ENCODE data around the gene LOXHD1.

The LOXHD1 gene

GRCh38 chr18:46629361-46629760 is 27.7 kb downstream of the LOXHD1 start:
- no peak for DNase-seq (ENCODE audit: low read depth)

- no peak for DNase-seq (ENCODE audit: low read depth)
Observed at GRCh38 chr18:46628206-46628605, 28.8 kb downstream of the LOXHD1 start.

GRCh38 chr18:46627136-46627535 is 29.9 kb downstream of the LOXHD1 start:
- no peak for DNase-seq (ENCODE audit: low read depth)

- DNase-seq (ENCODE audit: low read depth): no peak
Observed at GRCh38 chr18:46625069-46625468, 32.0 kb downstream of the LOXHD1 start.

DNA sequence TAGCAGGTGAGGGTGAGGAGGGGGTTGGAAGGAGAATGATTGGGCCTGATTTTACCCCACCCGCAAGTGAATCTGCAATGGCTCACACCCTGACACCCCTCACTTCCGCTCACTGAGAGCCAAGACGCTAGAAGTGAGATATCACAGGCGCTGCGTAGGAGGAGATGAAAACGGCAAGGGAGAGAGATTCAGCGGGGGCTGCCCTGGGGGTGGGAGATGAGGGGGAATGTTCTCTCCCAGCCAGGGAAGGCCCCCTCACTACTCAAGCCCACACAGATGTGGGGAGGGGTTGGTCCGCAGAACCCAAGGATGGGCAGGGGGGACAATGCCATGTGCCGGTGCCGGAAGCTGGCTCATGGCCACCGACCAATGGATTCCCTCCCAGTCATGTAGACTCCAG is 32.9 kb downstream of the LOXHD1 start:
- no peak for DNase-seq (ENCODE audit: low read depth)

GRCh38 chr18:46623541-46623940 is 33.5 kb downstream of the LOXHD1 start:
- no peak for DNase-seq (ENCODE audit: low read depth)

- no peak for DNase-seq (ENCODE audit: low read depth)
Observed at GRCh38 chr18:46622999-46623398, 34.0 kb downstream of the LOXHD1 start.

DNA sequence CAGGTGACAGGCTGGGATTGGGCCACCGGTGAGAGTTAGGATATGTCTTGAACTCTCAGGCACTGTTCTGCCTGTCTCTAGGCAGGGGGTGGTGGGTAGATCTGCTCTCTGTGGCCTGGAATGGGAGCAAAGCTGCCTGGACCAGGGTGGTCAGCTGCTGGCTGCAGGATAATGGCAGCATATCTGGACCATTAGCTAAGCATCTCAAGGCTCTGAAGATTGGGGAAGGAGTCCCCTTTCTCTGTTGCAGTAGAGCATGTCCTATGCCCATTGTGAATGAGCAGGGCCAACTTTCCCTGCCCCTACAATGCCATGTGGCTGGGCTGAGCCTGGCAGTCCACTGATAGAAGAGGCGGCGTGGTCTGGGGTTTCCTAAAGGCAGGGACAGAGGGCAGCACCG is 34.6 kb downstream of the LOXHD1 start:
- DNase-seq (ENCODE audit: low read depth): no peak

- no peak for DNase-seq (ENCODE audit: low read depth)
Observed at GRCh38 chr18:46621871-46622270, 35.1 kb downstream of the LOXHD1 start.

GRCh38 chr18:46621111-46621766 is 35.8 kb downstream of the LOXHD1 start:
- DNase-seq (ENCODE audit: low read depth): no peak

DNA sequence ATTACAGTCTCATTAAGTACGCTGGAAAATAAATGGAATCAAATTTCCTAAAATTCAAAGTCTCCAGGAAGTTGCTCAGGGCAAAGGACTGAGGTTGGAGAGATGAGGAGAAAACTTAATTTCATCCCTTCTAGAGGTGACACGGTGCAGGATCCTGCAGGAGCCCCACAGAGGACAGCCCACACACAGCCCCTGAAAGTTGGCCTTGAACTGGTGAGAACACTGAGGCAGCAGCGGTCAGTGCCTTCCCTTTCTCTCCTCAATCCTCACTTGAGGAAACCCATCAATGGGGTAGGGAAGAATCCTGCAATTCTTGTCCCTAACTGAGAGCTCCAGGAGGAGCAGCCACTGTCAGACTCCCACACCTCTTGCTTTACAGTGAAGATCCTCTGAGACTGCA is 37.5 kb downstream of the LOXHD1 start:
- no peak for DNase-seq (ENCODE audit: low read depth)

- DNase-seq (ENCODE audit: low read depth): no peak
Observed at GRCh38 chr18:46615720-46616119, 41.3 kb downstream of the LOXHD1 start.

DNA sequence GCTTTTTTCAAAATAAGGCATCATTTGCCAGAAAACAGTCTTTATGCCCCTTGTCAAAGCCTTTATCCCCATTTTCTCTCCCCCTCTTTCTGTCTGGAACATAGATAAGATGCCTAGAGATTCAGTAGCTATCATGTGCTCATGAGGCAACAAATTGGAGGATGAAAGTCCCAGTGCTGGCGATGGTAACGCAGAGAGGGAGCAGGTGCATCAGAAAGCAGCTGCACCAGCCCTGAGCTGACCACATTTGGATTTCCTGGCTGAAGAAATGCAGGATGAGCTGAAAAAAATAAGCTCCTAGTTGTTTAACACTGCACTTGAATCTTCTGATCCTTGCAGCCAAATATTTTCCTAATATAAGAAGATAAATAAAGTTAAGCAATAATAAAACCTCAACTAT is 48.0 kb downstream of the LOXHD1 start:
- no peak for DNase-seq (ENCODE audit: low read depth)

- DNase-seq (ENCODE audit: low read depth): no peak
Observed at GRCh38 chr18:46607926-46608325, 49.1 kb downstream of the LOXHD1 start.

DNA sequence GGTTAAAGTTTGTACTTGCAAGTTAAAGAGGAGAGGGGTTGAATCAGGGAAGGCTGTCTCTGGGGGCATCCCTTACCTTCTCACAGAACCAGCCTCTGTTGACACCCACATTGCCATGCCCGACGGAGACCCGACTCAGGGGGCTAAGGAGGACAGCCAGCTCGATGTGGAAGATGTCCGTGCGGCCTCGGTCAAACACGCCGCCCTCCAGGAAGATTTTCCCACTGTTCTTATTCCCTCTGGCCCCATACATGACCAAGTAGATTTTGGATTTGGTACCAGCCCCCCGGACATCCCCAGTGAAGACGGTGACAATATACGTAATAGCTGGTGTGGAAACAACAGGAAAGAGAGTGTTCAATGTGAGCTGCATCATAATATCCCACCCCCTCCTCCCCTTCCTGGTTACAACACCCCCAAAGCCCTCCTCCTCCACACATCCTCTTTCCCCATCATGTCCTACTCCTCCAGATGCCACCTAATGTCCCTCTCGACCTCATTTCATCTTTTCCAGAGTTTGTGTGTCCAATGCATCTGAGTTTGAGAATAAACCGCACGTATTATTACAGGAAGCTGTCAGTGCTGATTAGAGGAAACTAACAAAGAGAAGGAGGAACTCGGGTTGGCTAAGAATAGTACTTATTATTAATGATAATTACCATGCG is 55.7 kb downstream of the LOXHD1 start:
- DNase-seq (ENCODE audit: low read depth): no peak

DNA sequence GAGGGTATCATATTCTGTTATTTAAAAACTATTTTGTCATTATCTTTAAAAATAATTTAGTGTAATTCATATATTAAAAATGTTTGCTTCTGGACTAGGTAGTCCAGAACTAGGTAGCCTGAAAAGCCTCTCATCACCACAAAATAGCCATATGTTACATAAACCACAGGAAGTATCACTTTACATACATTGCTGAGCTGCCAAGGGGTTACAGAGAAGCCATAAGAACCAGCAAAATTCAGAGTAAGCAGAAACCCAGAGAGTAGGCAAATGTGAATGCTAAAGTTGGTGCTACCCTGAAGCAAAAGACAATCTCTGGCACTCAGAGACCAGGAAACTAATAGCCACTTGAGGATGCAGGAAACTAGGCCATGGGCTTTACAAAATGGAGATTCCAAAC is 60.9 kb downstream of the LOXHD1 start:
- DNase-seq (ENCODE audit: low read depth): no peak

DNA sequence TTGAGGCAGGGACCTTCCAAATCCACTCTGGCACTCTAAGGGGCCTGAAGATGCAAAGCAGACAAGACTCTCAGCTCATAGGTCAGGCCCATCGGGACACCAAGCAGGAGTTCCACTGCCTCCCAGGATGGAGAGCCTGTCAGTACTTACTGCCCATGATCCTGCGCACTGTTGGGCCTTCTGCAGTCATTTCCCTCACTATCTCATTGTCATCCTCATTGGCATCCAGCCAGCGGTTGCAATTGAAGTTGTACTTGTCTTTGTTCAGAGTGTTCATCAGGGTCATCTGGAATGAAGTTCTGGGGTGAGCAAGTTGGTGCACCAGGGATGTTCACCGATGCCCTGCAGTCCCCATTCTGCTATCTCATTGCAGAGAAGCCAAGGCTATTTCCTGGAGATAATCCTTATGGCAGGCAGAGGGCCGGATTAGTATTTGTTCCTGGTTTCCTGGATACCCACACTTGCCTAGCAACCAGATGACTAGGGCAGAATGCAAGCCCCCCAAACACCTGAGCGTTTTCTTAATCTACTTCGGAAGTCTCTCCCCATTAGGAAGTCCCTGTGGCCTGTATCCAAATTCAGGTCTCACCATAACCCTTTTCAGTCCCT is 65.1 kb downstream of the LOXHD1 start:
- DNase-seq (ENCODE audit: low read depth): no peak

DNA sequence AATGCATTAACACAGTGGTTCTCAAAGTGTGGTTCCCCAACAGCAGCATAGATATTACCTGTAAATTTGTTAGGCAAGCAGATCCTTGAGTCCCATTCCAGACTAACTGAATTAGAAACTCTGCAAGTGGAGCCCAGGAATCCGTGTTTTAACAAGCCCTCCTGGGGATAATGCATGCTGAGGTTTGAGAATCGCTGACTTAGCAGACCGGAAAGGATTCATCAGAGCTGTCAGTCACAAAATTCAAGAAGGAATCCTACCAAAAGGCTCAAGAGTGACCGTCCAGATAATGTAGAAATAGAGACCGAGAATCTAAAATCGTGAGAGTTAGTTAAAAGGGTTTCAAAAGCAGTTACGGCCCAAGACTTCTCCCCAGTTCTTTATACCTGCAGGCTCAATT is 66.9 kb downstream of the LOXHD1 start:
- no peak for DNase-seq (ENCODE audit: low read depth)

DNA sequence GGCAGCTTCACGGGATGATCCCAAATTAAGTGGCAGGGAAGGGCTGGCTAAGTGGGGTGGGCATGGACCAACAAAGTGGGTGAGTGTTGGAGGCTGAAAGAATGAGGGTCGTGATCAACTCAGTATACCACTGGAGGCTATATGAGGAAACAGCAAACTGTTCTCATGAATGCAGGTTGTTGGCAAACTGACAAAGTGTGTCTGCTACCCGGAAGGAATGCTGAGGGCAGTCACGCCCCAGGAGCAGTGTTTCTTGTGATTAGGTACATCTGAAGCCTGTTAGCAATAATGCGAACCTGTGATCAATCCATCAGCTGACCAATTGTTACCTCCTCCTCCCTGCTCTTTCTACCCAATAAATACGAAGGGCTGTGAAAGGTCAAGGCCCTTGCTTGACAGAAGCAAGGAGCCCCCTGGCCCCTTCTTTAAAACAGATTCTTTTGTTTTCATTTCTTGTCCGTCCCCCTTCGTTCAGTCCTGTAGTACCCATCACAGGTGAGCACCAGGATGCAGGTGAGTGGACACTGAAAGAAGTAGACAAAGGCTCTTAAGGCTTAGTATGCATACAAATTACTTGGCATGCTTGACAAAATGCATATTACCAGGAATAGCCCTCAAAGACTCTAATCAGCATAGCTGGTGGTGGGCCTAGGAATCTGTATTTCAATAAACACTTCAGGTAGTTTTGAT is 67.9 kb downstream of the LOXHD1 start:
- DNase-seq (ENCODE audit: low read depth): no peak

DNA sequence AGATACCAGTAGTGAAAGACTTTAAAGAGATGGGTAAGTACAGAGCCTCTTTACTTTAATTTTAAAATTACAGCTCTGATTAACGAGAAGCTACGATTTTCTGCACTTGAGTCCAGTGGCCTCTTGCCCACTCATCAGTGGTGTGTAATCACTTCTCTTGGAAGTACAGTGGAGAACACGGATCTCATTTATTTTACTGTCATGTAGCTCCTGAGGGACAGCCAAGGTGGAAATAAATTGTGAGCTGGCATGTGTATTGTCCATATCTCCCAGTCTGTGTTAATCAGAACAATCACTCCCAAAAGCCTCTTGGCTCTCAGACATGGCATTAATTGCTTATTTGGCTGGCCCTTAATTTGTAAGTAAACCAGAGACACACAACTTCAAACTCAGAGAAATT is 69.4 kb downstream of the LOXHD1 start:
- DNase-seq (ENCODE audit: low read depth): no peak

- no peak for DNase-seq (ENCODE audit: low read depth)
Observed at GRCh38 chr18:46583711-46584110, 73.3 kb downstream of the LOXHD1 start.

DNA sequence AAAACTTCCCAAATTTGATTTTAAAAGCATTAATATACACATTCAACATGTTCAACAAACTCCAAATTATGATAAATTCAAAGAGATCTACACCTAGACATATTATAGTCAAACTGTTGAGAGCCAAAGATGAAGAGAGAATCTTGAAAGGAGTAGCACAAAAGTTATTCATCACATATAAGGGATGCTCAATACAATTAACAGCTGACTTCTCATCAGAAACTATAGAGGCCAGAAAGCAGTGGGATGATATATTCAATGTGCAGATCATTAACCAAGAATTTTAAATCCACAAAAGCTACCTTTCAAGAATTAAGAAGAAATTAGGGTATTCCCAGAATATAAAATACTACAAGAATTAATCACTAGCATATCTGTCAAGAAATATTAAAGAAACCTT is 75.4 kb downstream of the LOXHD1 start:
- no peak for DNase-seq (ENCODE audit: low read depth)

DNA sequence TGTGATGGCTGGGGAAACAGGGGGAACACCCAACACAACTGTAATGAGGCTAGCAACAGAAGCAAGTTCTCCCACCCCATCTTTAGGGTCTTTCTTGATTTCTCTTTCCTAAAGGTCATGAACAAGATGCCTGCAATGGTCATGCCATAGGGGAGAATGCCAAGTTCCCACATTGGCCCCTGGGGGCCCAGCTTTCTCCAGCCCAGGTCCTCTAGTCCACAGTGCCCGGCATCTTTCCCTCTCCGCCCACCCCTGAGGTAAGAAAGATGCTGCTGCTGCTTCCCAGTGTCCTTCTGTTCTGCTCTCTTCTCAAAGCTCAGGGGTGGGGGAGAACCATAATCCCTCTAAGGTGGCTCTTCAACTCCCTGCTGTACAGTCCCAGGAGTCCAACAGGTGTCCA is 78.0 kb downstream of the LOXHD1 start:
- DNase-seq (ENCODE audit: low read depth): no peak

All from T follicular helper cell (primary cell).